Ishikawa (cell line): ENCODE results near the gene WDR74.

ENCODE experiments used
- CEBPB ChIP-seq: IDR thresholded peaks from 2 replicates; pipeline ENCODE4 v1.6.1; 2012
- CREB1 ChIP-seq: IDR thresholded peaks from 2 replicates; pipeline ENCODE4 v1.6.1; 2012; ENCODE audit warnings: low read depth
- EGR1 ChIP-seq: IDR thresholded peaks from 2 replicates; pipeline ENCODE4 v1.6.1; 2012
- EP300 ChIP-seq: IDR thresholded peaks from 2 replicates; pipeline ENCODE4 v1.6.1; 2012; ENCODE audit warnings: borderline replicate concordance
- FOXM1 ChIP-seq: IDR thresholded peaks from 2 replicates; pipeline ENCODE4 v1.6.1; 2012; ENCODE audit warnings: low read depth, borderline replicate concordance
- NFIC ChIP-seq: IDR thresholded peaks from 2 replicates; pipeline ENCODE4 v1.6.1; 2012
- RAD21 ChIP-seq: IDR thresholded peaks from 2 replicates; pipeline ENCODE4 v1.6.1; 2012; ENCODE audit warnings: low read depth
- TAF1 ChIP-seq: IDR thresholded peaks from 2 replicates; pipeline ENCODE4 v1.6.1; 2012; ENCODE audit warnings: low read depth, mild to moderate bottlenecking
- TCF12 ChIP-seq: IDR thresholded peaks from 2 replicates; pipeline ENCODE4 v1.6.1; 2012; ENCODE audit warnings: low read depth
- TEAD4 ChIP-seq: IDR thresholded peaks from 2 replicates; pipeline ENCODE4 v1.6.1; 2012
- YY1 ChIP-seq: IDR thresholded peaks from 2 replicates; pipeline ENCODE4 v1.6.1; 2012; ENCODE audit warnings: low read depth
- ZBTB7A ChIP-seq: IDR thresholded peaks from 2 replicates; pipeline ENCODE4 v1.6.1; 2012; ENCODE audit warnings: low read depth
- TF ChIP-seq, protein P1 (sequence below): IDR thresholded peaks from 2 replicates; pipeline ENCODE4 v1.6.1; 2012; ENCODE audit warnings: low read depth, mild to moderate bottlenecking
- TF ChIP-seq, protein P2 (sequence below): IDR thresholded peaks from 2 replicates; pipeline ENCODE4 v1.6.1; 2012
- TF ChIP-seq, protein P3 (sequence below): IDR thresholded peaks from 2 replicates; pipeline ENCODE4 v1.6.1; 2012

Gene WDR74

DNA sequence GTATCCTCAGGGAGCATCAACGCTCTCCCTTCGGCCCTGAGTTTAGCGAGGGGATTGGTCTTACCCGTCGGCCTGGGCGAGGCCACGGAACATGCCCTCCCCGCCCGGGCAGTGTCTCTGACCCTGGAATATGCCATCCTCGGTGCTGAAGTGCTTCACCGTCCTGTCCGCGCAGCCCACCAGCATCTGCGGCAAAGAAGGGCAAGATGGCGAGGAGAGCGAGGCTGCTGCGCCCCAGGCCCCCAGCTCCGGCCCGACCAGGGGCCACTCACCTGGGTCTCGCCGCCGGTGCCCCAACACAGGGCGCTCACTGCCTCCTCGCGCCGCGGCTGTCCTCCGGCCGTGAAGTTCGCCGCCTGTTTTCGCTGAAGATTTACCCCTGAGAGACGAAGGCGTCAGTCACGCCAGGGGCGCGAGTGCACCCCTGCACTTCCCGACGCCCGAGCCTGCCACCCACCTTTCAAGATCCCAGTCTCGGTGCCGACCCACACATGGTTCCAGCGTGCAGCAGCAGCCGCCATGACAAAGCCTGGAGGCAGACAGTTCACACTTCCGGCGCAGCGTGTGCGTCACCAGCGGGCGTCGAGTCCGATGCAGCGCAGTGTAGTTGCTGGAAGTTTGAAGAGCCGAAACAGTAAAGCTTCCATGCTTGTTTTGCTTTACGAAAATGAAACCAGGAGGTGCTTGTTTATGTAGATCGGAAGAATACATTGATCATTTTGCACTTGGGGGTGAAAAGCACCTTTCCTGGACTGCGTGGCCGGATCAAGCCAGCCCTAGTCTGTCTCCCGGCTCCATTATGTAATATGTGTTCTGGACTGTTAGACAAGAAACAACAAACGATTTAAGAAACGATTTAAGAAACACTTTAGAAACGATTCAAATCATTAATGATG, at the start of gene WDR74:
Gene WDR74 (minus strand): TSS at position 541 of the 896 bp plus-strand sequence. CDS start 20 bp downstream, at position 521.
- TF ChIP-seq EP300, result no peak
- no peak for TF ChIP-seq ZBTB7A
- TF ChIP-seq EGR1, result peak; percentile 39; the same call in 1 of the 2 replicates
- TF ChIP-seq FOXM1, result no peak
- peak; percentile 99 for TF ChIP-seq TAF1
- 0 out of 2 replicates have a peak, but pooled peaks have one; percentile 9 for TF ChIP-seq TEAD4
- TF ChIP-seq, protein P1, sequence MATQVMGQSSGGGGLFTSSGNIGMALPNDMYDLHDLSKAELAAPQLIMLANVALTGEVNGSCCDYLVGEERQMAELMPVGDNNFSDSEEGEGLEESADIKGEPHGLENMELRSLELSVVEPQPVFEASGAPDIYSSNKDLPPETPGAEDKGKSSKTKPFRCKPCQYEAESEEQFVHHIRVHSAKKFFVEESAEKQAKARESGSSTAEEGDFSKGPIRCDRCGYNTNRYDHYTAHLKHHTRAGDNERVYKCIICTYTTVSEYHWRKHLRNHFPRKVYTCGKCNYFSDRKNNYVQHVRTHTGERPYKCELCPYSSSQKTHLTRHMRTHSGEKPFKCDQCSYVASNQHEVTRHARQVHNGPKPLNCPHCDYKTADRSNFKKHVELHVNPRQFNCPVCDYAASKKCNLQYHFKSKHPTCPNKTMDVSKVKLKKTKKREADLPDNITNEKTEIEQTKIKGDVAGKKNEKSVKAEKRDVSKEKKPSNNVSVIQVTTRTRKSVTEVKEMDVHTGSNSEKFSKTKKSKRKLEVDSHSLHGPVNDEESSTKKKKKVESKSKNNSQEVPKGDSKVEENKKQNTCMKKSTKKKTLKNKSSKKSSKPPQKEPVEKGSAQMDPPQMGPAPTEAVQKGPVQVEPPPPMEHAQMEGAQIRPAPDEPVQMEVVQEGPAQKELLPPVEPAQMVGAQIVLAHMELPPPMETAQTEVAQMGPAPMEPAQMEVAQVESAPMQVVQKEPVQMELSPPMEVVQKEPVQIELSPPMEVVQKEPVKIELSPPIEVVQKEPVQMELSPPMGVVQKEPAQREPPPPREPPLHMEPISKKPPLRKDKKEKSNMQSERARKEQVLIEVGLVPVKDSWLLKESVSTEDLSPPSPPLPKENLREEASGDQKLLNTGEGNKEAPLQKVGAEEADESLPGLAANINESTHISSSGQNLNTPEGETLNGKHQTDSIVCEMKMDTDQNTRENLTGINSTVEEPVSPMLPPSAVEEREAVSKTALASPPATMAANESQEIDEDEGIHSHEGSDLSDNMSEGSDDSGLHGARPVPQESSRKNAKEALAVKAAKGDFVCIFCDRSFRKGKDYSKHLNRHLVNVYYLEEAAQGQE, result no peak; the same call in 1 of the 2 replicates
- TF ChIP-seq, protein P2, sequence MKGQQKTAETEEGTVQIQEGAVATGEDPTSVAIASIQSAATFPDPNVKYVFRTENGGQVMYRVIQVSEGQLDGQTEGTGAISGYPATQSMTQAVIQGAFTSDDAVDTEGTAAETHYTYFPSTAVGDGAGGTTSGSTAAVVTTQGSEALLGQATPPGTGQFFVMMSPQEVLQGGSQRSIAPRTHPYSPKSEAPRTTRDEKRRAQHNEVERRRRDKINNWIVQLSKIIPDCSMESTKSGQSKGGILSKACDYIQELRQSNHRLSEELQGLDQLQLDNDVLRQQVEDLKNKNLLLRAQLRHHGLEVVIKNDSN, result peak; percentile 55; the same call in 1 of the 2 replicates
- TF ChIP-seq CREB1, result peak; percentile 97
- peak; percentile 7; the same call in 1 of the 2 replicates for TF ChIP-seq NFIC
- TF ChIP-seq TCF12, result peak; percentile 72; the same call in 1 of the 2 replicates
- no peak; the same call in 1 of the 2 replicates for TF ChIP-seq CEBPB
- peak; percentile 99 for TF ChIP-seq YY1
- TF ChIP-seq, protein P3, sequence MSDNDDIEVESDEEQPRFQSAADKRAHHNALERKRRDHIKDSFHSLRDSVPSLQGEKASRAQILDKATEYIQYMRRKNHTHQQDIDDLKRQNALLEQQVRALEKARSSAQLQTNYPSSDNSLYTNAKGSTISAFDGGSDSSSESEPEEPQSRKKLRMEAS, result peak; percentile 99
- peak; percentile 13; the same call in 1 of the 2 replicates for TF ChIP-seq RAD21

DNA sequence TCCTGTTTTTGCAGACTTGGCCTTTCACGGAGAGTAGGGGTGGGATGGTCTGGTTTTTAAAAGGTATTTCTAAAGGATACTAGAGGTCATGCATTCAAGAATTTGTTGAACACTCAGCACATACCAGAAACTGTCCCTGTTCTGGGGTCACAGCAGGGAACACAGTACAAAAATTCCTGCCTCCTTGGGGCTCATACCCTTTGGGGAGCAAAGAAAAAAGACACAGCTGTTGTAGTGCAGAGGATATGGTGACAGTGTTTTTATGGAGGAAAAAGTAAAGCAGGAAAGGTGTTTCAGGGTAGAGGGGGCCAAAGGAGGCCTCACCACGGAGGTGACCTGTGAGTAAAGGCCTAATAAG, 49.7 kb upstream of the WDR74 start:
- TF ChIP-seq FOXM1, result no peak
- TF ChIP-seq TCF12, result no peak
- TF ChIP-seq EP300, result no peak
- no peak for TF ChIP-seq ZBTB7A
- TF ChIP-seq NFIC, result no peak
- TF ChIP-seq TAF1, result no peak
- no peak for TF ChIP-seq RAD21
- TF ChIP-seq, protein P2, result no peak
- TF ChIP-seq, protein P1, result no peak
- no peak for TF ChIP-seq TEAD4
- TF ChIP-seq CREB1, result no peak
- TF ChIP-seq CEBPB, result no peak
- TF ChIP-seq EGR1, result no peak
- TF ChIP-seq, protein P3, result no peak
- no peak for TF ChIP-seq YY1

DNA sequence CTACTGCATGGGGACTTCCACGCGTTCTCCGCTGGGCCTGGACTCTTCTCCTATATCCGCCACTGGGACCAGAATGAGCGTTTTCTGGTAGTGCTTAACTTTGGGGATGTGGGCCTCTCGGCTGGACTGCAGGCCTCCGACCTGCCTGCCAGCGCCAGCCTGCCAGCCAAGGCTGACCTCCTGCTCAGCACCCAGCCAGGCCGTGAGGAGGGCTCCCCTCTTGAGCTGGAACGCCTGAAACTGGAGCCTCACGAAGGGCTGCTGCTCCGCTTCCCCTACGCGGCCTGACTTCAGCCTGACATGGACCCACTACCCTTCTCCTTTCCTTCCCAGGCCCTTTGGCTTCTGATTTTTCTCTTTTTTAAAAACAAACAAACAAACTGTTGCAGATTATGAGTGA, 49.0 kb upstream of the WDR74 start:
- TF ChIP-seq TAF1 (no peak), NFIC (no peak), TEAD4 (no peak), CEBPB (no peak)
- TF ChIP-seq, protein P1, result no peak

DNA sequence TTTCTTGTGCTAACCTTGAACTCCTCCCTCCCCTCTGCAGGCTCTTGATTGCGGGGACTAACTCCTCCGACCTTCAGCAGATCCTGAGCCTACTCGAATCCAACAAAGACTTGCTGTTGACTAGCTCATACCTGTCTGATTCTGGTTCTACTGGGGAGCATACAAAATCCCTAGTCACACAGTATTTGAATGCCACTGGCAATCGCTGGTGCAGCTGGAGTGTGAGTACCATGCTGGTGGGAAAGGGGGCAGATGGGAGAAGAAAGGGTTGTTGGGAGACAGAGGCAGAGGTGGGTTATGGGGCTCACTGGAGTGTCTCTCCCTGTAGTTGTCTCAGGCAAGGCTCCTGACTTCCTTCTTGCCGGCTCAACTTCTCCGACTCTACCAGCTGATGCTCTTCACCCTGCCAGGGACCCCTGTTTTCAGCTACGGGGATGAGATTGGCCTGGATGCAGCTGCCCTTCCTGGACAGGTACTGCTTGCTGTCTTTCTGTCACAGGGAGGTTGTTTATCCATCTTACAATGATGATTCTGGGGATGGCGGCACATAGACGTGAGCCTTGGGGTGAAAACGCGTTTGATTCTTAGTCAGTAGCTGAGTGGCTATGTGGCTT, 45.9 kb upstream of the WDR74 start:
- TF ChIP-seq, protein P2, result no peak
- TF ChIP-seq CEBPB (no peak), NFIC (no peak), ZBTB7A (no peak), CREB1 (no peak), EGR1 (no peak), TCF12 (no peak), EP300 (no peak), TAF1 (no peak), RAD21 (no peak)
- TF ChIP-seq, protein P1, result no peak
